ENCODE data around the gene LYSMD2.
"Not testable (repeated sequence)": the region's sequence is repeated elsewhere in the genome, so short reads cannot be mapped to it uniquely, and the experiment has no call there.

The LYSMD2 gene

GRCh38 chr15:51737522-51738305 lies at the start of gene LYSMD2:
TSS of gene LYSMD2 (minus strand) at chr15:51737655. CDS start at chr15:51737622, 33 bp downstream.
- DNase-seq (ENCODE audit: low read depth, low spot score), result peak; percentile 28

GRCh38 chr15:51787130-51787529 lies 49.7 kb upstream of the LYSMD2 start:
- not testable (repeated sequence) for DNase-seq (ENCODE audit: low read depth, low spot score)

GRCh38 chr15:51783967-51784366 lies 46.5 kb upstream of the LYSMD2 start:
- no peak for DNase-seq (ENCODE audit: low read depth, low spot score)

- DNase-seq (ENCODE audit: low read depth, low spot score), result no peak
Measured at GRCh38 chr15:51782357-51782896, 45.0 kb upstream of the LYSMD2 start.

- no peak for DNase-seq (ENCODE audit: low read depth, low spot score)
Measured at GRCh38 chr15:51781506-51781905, 44.1 kb upstream of the LYSMD2 start.

GRCh38 chr15:51780636-51781035 lies 43.2 kb upstream of the LYSMD2 start:
- no peak for DNase-seq (ENCODE audit: low read depth, low spot score)

GRCh38 chr15:51776952-51777569 lies 39.6 kb upstream of the LYSMD2 start:
- peak; percentile 30 for DNase-seq (ENCODE audit: low read depth, low spot score)

GRCh38 chr15:51775967-51776816 lies 38.7 kb upstream of the LYSMD2 start:
- no peak for DNase-seq (ENCODE audit: low read depth, low spot score)

- DNase-seq (ENCODE audit: low read depth, low spot score), result no peak
Measured at GRCh38 chr15:51774916-51775315, 37.5 kb upstream of the LYSMD2 start.

GRCh38 chr15:51771773-51772172 lies 34.3 kb upstream of the LYSMD2 start:
- no peak for DNase-seq (ENCODE audit: low read depth, low spot score)

- no peak for DNase-seq (ENCODE audit: low read depth, low spot score)
Measured at GRCh38 chr15:51770902-51771301, 33.4 kb upstream of the LYSMD2 start.

- DNase-seq (ENCODE audit: low read depth, low spot score), result no peak
Measured at GRCh38 chr15:51768018-51768417, 30.6 kb upstream of the LYSMD2 start.

- DNase-seq (ENCODE audit: low read depth, low spot score), result no peak
Measured at GRCh38 chr15:51766341-51766740, 28.9 kb upstream of the LYSMD2 start.

- DNase-seq (ENCODE audit: low read depth, low spot score), result no peak
Measured at GRCh38 chr15:51765751-51766150, 28.3 kb upstream of the LYSMD2 start.

GRCh38 chr15:51760805-51761204 lies 23.4 kb upstream of the LYSMD2 start:
- no peak for DNase-seq (ENCODE audit: low read depth, low spot score)

GRCh38 chr15:51759557-51760070 lies 22.2 kb upstream of the LYSMD2 start:
- DNase-seq (ENCODE audit: low read depth, low spot score), result no peak

- DNase-seq (ENCODE audit: low read depth, low spot score), result no peak
Measured at GRCh38 chr15:51758645-51759044, 21.2 kb upstream of the LYSMD2 start.

- no peak for DNase-seq (ENCODE audit: low read depth, low spot score)
Measured at GRCh38 chr15:51757450-51757849, 20.0 kb upstream of the LYSMD2 start.

GRCh38 chr15:51756482-51756881 lies 19.0 kb upstream of the LYSMD2 start:
- DNase-seq (ENCODE audit: low read depth, low spot score), result no peak

GRCh38 chr15:51755790-51756189 lies 18.3 kb upstream of the LYSMD2 start:
- no peak for DNase-seq (ENCODE audit: low read depth, low spot score)

- no peak for DNase-seq (ENCODE audit: low read depth, low spot score)
Measured at GRCh38 chr15:51754267-51754666, 16.8 kb upstream of the LYSMD2 start.

GRCh38 chr15:51752888-51753287 lies 15.4 kb upstream of the LYSMD2 start:
- no peak for DNase-seq (ENCODE audit: low read depth, low spot score)

All from activated naive CD8-positive, alpha-beta T cell treated with anti-CD3 and anti-CD28 coated beads, Interleukin-2, amount 50 U/mL, for 16 hours (primary cell).